CD4-positive, alpha-beta memory T cell (primary cell): ENCODE results near the gene NUBP2. TPM values are rescaled to one million over a fixed set of nuclear protein-coding genes. Genes with fewer than 3 reads are reported as not detected.

Experiments
- CTCF ChIA-PET: fragments of 350-600 bp; sonication (Branson Sonifier 250); formaldehyde crosslinking; loops from one replicate; lab custom pipeline; 2021; ENCODE audit warnings: inconsistent platforms; ENCODE audit not compliant: partially characterized antibody; lab: Charles Lee
- POLR2A ChIA-PET: fragments of 350-600 bp; sonication (Branson Sonifier 250); formaldehyde crosslinking; loops from one replicate; lab custom pipeline; 2021; ENCODE audit not compliant: partially characterized antibody; lab: Charles Lee
- DNase-seq, 5 donors: peaks; one replicate each; pipeline versions ENCODE4 v3.0.0 to v3.0.0-alpha.2; 2020 to 2022; ENCODE audit warnings: mixed read lengths in 1 of 5
- H3K27ac ChIP-seq: one replicate; pipeline ENCODE4 v1.7.0; 2013; ENCODE audit warnings: low read depth, low read length
- H3K27me3 ChIP-seq: 2 replicates; pipeline ENCODE4 v1.7.0; 2013; ENCODE audit warnings: mild to moderate bottlenecking, low read length, moderate library complexity; ENCODE audit not compliant: insufficient read depth
- H3K36me3 ChIP-seq: 2 replicates; pipeline ENCODE4 v1.7.0; 2013; ENCODE audit warnings: mild to moderate bottlenecking, low read length, moderate library complexity; ENCODE audit not compliant: insufficient read depth
- H3K4me1 ChIP-seq: 2 replicates; pipeline ENCODE4 v1.7.0; 2013; ENCODE audit warnings: mild to moderate bottlenecking, low read length, moderate library complexity; ENCODE audit not compliant: insufficient read depth
- H3K4me3 ChIP-seq, 2 donors: one replicate each; pipeline ENCODE4 v1.7.0; 2013; ENCODE audit warnings: low read length in 2 of 2, mild to moderate bottlenecking in 1 of 2
- H3K9me3 ChIP-seq, 2 donors: one replicate each; pipeline ENCODE4 v1.7.0; 2013; ENCODE audit warnings: low read length in 2 of 2, control low read depth in 1 of 2; ENCODE audit not compliant: control insufficient read depth in 1 of 2
- H3K27ac Mint-ChIP-seq, 7 donors: one replicate each; pipeline ENCODE4 v1.8.0; 2020 to 2021; ENCODE audit warnings: mixed read lengths in 7 of 7, mild to moderate bottlenecking in 6 of 7, inconsistent platforms in 3 of 7, moderate library complexity in 3 of 7
- H3K27me3 Mint-ChIP-seq, 2 donors: one replicate each; pipeline ENCODE4 v1.8.0; 2020 to 2021; ENCODE audit warnings: mixed read lengths in 2 of 2
- H3K36me3 Mint-ChIP-seq, 2 donors: one replicate each; pipeline ENCODE4 v1.8.0; 2020 to 2021; ENCODE audit warnings: mixed read lengths in 2 of 2, inconsistent platforms in 1 of 2, mild to moderate bottlenecking in 1 of 2
- H3K4me1 Mint-ChIP-seq, 4 donors: one replicate each; pipeline ENCODE4 v1.8.0; 2020 to 2021; ENCODE audit warnings: mixed read lengths in 4 of 4, mild to moderate bottlenecking in 1 of 4
- H3K4me3 Mint-ChIP-seq, 8 donors: one replicate each; pipeline ENCODE4 v1.8.0; 2020 to 2021; ENCODE audit warnings: mixed read lengths in 8 of 8, mild to moderate bottlenecking in 7 of 8, moderate library complexity in 6 of 8, inconsistent platforms in 3 of 8
- H3K9me3 Mint-ChIP-seq, 8 donors: one replicate each; pipeline ENCODE4 v1.8.0; 2020 to 2021; ENCODE audit warnings: mixed read lengths in 8 of 8, mild to moderate bottlenecking in 5 of 8, inconsistent platforms in 3 of 8, moderate library complexity in 1 of 8
- intact Hi-C: fragments of 100-400 bp; cut with micrococcal nuclease; formaldehyde crosslinking; loops from one replicate; pipeline ENCODE4 v1.15.1; 2023
- polyA plus RNA-seq, 2 donors: library from polyadenylated mRNA; unstranded; fragments of 300-500 nt; fragmentation: Illumina TruSeq; gene quantifications; one replicate each; pipeline ENCODE4 v1.2.3, GENCODE V29; 2021
- total RNA-seq, 2 experiments: library from RNA; stranded (reverse); gene quantifications; one replicate each; pipeline ENCODE4 v1.2.3, GENCODE V29; 2021

The NUBP2 gene
- total and polyA plus RNA-seq, 4 experiments from 2014 or later, result 55.9 to 98.9 (median 68.5) TPM

- no peaks in the 10 kb centered on the region for H3K27me3 Mint-ChIP-seq
- H3K4me3 Mint-ChIP-seq, result peak overlapping the region; percentile 82 to 87 (median 86)
- CTCF ChIA-PET, result no interaction called here
- POLR2A ChIA-PET, result interaction anchor here (0.6 to 2.6 kb wide), 10 partner anchors 10 to 1393 kb away, joined by 3 to 43 read pairs (median 3); partner anchors contain the start of genes EME2, MAPK8IP3, MRPS34 and MSRB1
- H3K4me1 Mint-ChIP-seq, result peaks cover 15 to 53% (median 34%) of the 10 kb centered on the region in 4 donors
- intact Hi-C loops, result no loop called here
- H3K9me3 ChIP-seq, result no peaks in the 10 kb centered on the region
- peak overlapping the region; percentile 52 to 78 for H3K4me3 ChIP-seq
- H3K27me3 ChIP-seq, result no peaks in the 10 kb centered on the region
- peaks cover 0 to 2% (median 0%) of the 10 kb centered on the region in 8 donors for H3K9me3 Mint-ChIP-seq
- H3K4me1 ChIP-seq, result peaks cover 43% of the 10 kb centered on the region
- H3K36me3 Mint-ChIP-seq, result peaks cover 0 to 6% of the 10 kb centered on the region in 2 donors
- no peak for DNase-seq
- H3K27ac ChIP-seq, result peak overlapping the region; percentile 73
- H3K27ac Mint-ChIP-seq, result peak overlapping the region; percentile 83 to 94 (median 92)
- H3K36me3 ChIP-seq, result peaks cover 21% of the 10 kb centered on the region
Observed at GRCh38 chr16:1825381-1825863, 42.7 kb downstream of the NUBP2 start.

- Mint-ChIP-seq H3K4me3 (peak overlapping the region; percentile 82 to 87 (median 86)), H3K27me3 (no peaks in the 10 kb centered on the region), H3K9me3 (peaks cover 0 to 2% (median 0%) of the 10 kb centered on the region in 8 donors), H3K4me1 (peaks cover 17 to 58% (median 38%) of the 10 kb centered on the region in 4 donors), H3K36me3 (peaks cover 4 to 6% of the 10 kb centered on the region in 2 donors), H3K27ac (peak overlapping the region; percentile 90 to 94 (median 92))
- ChIA-PET CTCF (no interaction called here), POLR2A (interaction anchor here (0.8 to 2.6 kb wide), 14 partner anchors 10 to 329 kb away, joined by 3 to 43 read pairs (median 4); partner anchors contain the start of genes EME2, MAPK8IP3, MRPS34 and NME3)
- no peaks in the 10 kb centered on the region for H3K9me3 ChIP-seq
- peak overlapping the region; percentile 73 for H3K27ac ChIP-seq
- H3K4me1 ChIP-seq, result peaks cover 43% of the 10 kb centered on the region
- H3K4me3 ChIP-seq, result peak overlapping the region; percentile 52 to 78
- no peaks in the 10 kb centered on the region for H3K27me3 ChIP-seq
- intact Hi-C loops, result loop anchor here (1.0 to 2.0 kb wide), 3 partner anchors 44 to 119 kb away; partner anchors contain the start of genes EME2, MAPK8IP3, MRPS34 and NUBP2
- DNase-seq, result peak in 4 of 5 donors; percentile 54 to 87 (median 78)
- peaks cover 15% of the 10 kb centered on the region for H3K36me3 ChIP-seq
Observed at GRCh38 chr16:1825864-1826690, 43.3 kb downstream of the NUBP2 start.

- Histone ChIP-seq H3K36me3 (peaks cover 9% of the 10 kb centered on the region), H3K9me3 (no peaks in the 10 kb centered on the region), H3K4me1 (peaks cover 43% of the 10 kb centered on the region), H3K27me3 (no peaks in the 10 kb centered on the region), H3K4me3 (peak within 1 kb of the TSS; percentile 78 to 89), H3K27ac (peak within 1 kb of the TSS; percentile 73)
- Mint-ChIP-seq H3K9me3 (peaks cover 0 to 2% (median 0%) of the 10 kb centered on the region in 8 donors), H3K4me1 (peaks cover 17 to 58% (median 39%) of the 10 kb centered on the region in 4 donors), H3K27me3 (no peaks in the 10 kb centered on the region), H3K27ac (peak within 1 kb of the TSS; percentile 94 to 97 (median 95)), H3K36me3 (peaks cover 4 to 6% of the 10 kb centered on the region in 2 donors), H3K4me3 (peak within 1 kb of the TSS; percentile 92 to 96 (median 94))
- CTCF ChIA-PET, result interaction anchor here (0.5 to 1.2 kb wide), 2 partner anchors 44 to 108 kb away, joined by 3 to 5 read pairs; partner anchors contain the start of genes NUBP2 and SPSB3
- intact Hi-C loops, result loop anchor here (1.0 to 2.0 kb wide), 3 partner anchors 45 to 120 kb away; partner anchors contain the start of genes EME2, MAPK8IP3, MRPS34 and NUBP2
- peak; percentile 90 to 98 (median 93) for DNase-seq
- POLR2A ChIA-PET, result interaction anchor here (0.6 to 2.6 kb wide), 17 partner anchors 11 to 1050 kb away, joined by 3 to 43 read pairs (median 4); partner anchors contain the start of genes EME2, MAPK8IP3, MRPS34 and NME3
Observed at GRCh38 chr16:1826691-1827573, 44.2 kb downstream of the NUBP2 start, which contains the start of the genes FAHD1 and HAGH. Gene FAHD1 (plus strand): TSS chr16:1827206. CDS start chr16:1827239, 33 bp downstream. Gene HAGH (minus strand): TSS chr16:1826825. CDS start chr16:1826787, 38 bp downstream.

- no peaks in the 10 kb centered on the region for H3K27me3 Mint-ChIP-seq
- H3K27ac Mint-ChIP-seq, result peak overlapping the region in 6 of 7 donors; percentile 31 to 94 (median 56)
- Histone ChIP-seq H3K36me3 (no peaks in the 10 kb centered on the region), H3K27me3 (no peaks in the 10 kb centered on the region), H3K4me3 (no peak overlapping the region), H3K4me1 (peaks cover 40% of the 10 kb centered on the region), H3K27ac (no peak overlapping the region), H3K9me3 (no peaks in the 10 kb centered on the region)
- peak overlapping the region in 6 of 8 donors; percentile 18 to 49 (median 38) for H3K4me3 Mint-ChIP-seq
- H3K4me1 Mint-ChIP-seq, result peaks cover 17 to 56% (median 39%) of the 10 kb centered on the region in 4 donors
- peaks cover 1 to 4% of the 10 kb centered on the region in 2 donors for H3K36me3 Mint-ChIP-seq
- intact Hi-C loops, result no loop called here
- POLR2A ChIA-PET, result no interaction called here
- no peak for DNase-seq
- CTCF ChIA-PET, result no interaction called here
- peaks cover 0 to 2% (median 0%) of the 10 kb centered on the region in 8 donors for H3K9me3 Mint-ChIP-seq
Observed at GRCh38 chr16:1828645-1829410, 46.1 kb downstream of the NUBP2 start.

- no peak for DNase-seq
- Histone ChIP-seq H3K4me3 (no peak overlapping the region), H3K9me3 (no peaks in the 10 kb centered on the region), H3K36me3 (no peaks in the 10 kb centered on the region), H3K27me3 (no peaks in the 10 kb centered on the region), H3K4me1 (peaks cover 26% of the 10 kb centered on the region), H3K27ac (no peak overlapping the region)
- peaks cover 14 to 43% (median 30%) of the 10 kb centered on the region in 4 donors for H3K4me1 Mint-ChIP-seq
- H3K36me3 Mint-ChIP-seq, result peaks cover 0 to 4% of the 10 kb centered on the region in 2 donors
- no peaks in the 10 kb centered on the region for H3K27me3 Mint-ChIP-seq
- H3K9me3 Mint-ChIP-seq, result peaks cover 0 to 2% (median 0%) of the 10 kb centered on the region in 8 donors
- CTCF ChIA-PET, result no interaction called here
- intact Hi-C loops, result no loop called here
- peak overlapping the region in 1 of 7 donors; percentile 48 for H3K27ac Mint-ChIP-seq
- POLR2A ChIA-PET, result no interaction called here
- H3K4me3 Mint-ChIP-seq, result no peak overlapping the region
Observed at GRCh38 chr16:1830213-1830612, 47.5 kb downstream of the NUBP2 start.
